Measurements from ENCODE around the gene MFN2. TPM values are rescaled to one million over a fixed set of nuclear protein-coding genes. Genes with fewer than 3 reads are reported as not detected.

The MFN2 gene
- total and polyA plus RNA-seq, 2 of the 8 experiments (the other 6 are each of a cell fraction or from before 2014, with no cell fraction given): 34.0 to 62.5 TPM

DNA sequence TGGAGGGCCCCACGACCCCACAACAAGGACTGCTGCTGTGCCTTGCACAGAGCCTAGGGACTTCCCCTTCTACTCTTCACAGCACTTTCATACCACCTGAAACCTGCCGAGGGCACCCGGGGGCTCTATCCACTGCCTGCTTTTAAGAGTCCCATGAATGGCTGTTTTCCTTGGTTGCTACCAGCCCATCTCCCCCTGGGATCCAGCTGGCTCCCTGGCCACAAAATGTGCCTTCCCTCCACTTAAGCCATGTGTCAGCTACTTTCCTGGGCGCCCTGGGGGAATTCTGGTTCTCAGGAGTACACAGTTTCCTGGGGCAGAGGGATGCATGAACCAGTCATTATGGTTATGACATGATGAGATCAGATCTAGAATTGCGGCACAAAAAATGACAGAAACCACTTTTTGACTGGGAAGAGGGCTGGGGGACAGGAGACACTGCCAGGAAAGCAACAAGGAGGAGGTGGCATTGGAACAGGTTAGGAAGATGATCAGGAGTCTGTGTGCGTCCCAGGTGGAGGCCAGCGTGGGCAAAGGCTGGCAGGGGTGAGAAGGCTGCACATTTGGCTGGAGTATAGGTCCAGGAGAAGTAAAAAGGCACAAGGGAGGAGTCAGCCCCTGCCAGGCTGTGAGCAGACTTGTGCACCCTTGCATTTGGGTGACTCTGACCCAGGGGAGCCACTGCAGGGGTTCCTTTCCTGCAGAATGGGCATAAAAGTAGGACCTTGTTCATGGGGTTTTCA lies 79.6 kb downstream of the MFN2 start:
- peaks cover 0 to 21% (median 13%) of the 10 kb centered on the region in 4 experiments; a peak in 6 of 7 replicates for H3K4me1 ChIP-seq (replicated peaks in 1 of 4; ENCODE audit: control insufficient read depth in 3 of 4, insufficient read depth in 4 of 4, low read length in 3 of 4)
- peak overlapping the region; percentile 30 for H4K91ac ChIP-seq (replicated peaks; ENCODE audit: insufficient read length, low read length)
- no peak overlapping the region for H3K23ac ChIP-seq (ENCODE audit: insufficient read length)
- POLR2A ChIA-PET (ENCODE audit: partially characterized antibody): interaction anchor here (1.1 to 2.0 kb wide), 2 partner anchors 8 to 17 kb away, joined by 3 to 5 read pairs; no protein-coding TSS in a partner anchor
- no peak overlapping the region for H3K14ac ChIP-seq (ENCODE audit: insufficient read length)
- no peaks in the 10 kb centered on the region for H3K36me3 ChIP-seq (ENCODE audit: control insufficient read depth in 2 of 4, insufficient read depth in 4 of 4, low read length in 3 of 4)
- H2AFZ ChIP-seq (ENCODE audit: low read length): no peak overlapping the region
- WGBS, 2 experiments (ENCODE audit: extremely low coverage in 1 of 2, insufficient coverage in 1 of 2, insufficient read length in 1 of 2, insufficient replicate concordance in 2 of 2, low coverage in 1 of 2, low lambda C conversion rate in 2 of 2, missing lambda C conversion rate in 1 of 2): 79% methylated on average over 7 of the region's 7 CpGs; no CpG with 5 or more reads in 1 of the 2 experiments
- H3K79me2 ChIP-seq (ENCODE audit: control insufficient read depth in 1 of 2, insufficient read depth in 2 of 2, low read length in 2 of 2): peaks cover 0 to 14% of the 10 kb centered on the region in 2 experiments; a peak in 2 of 4 replicates
- no peak overlapping the region; the same call in 1 of the 2 replicates for H4K8ac ChIP-seq (ENCODE audit: extremely low read depth, insufficient read depth, low read length)
- H2AK5ac ChIP-seq (ENCODE audit: low read depth, low read length): no peak overlapping the region
- H4K20me1 ChIP-seq (replicated peaks in 1 of 2; ENCODE audit: control insufficient read depth in 1 of 2, insufficient read depth in 2 of 2, low read length in 2 of 2): no peaks in the 10 kb centered on the region
- H2BK15ac ChIP-seq (ENCODE audit: low read length): peak overlapping the region; percentile 18; the same call in 1 of the 2 replicates
- H3K4ac ChIP-seq (replicated peaks; ENCODE audit: insufficient read length, low read depth, low read length): no peak overlapping the region
- DNase-seq (ENCODE audit: low read depth in 1 of 2, low spot score in 2 of 2) (no peak), FAIRE-seq (no peak)
- H3K27me3 ChIP-seq (replicated peaks in 1 of 4; ENCODE audit: control insufficient read depth in 3 of 4, extremely low read depth in 1 of 4, insufficient read depth in 3 of 4, low read length in 3 of 4): peaks cover 0 to 21% (median 12%) of the 10 kb centered on the region in 4 experiments; a peak in 6 of 7 replicates
- CTCF ChIA-PET (ENCODE audit: partially characterized antibody): interaction anchor here (0.8 kb wide), 1 partner anchor 64 kb away, joined by 3 read pairs; no protein-coding TSS in a partner anchor
- no peak overlapping the region for H2BK5ac ChIP-seq (ENCODE audit: low read depth, low read length)
- no peak overlapping the region for H4K5ac ChIP-seq (ENCODE audit: insufficient read length, low read depth, low read length)
- H3K56ac ChIP-seq (replicated peaks; ENCODE audit: insufficient read length, low read depth, low read length): no peak overlapping the region
- no peak overlapping the region for H3K18ac ChIP-seq (ENCODE audit: extremely low read depth, low read length)
- no peaks in the 10 kb centered on the region; the same call in 1 of the 2 replicates for H3K79me1 ChIP-seq (ENCODE audit: low read depth, low read length)
- no peak overlapping the region for H3K4me2 ChIP-seq (ENCODE audit: insufficient read depth in 1 of 2, low read depth in 2 of 2, low read length in 2 of 2)
- H3K9me3 ChIP-seq (ENCODE audit: insufficient read depth in 2 of 2, low read depth in 1 of 2, low read length in 1 of 2): no peaks in the 10 kb centered on the region
- peaks cover 15% of the 10 kb centered on the region for H3K23me2 ChIP-seq (ENCODE audit: low read depth, low read length)
- no peak overlapping the region for H3K9ac ChIP-seq (replicated peaks in 1 of 4; ENCODE audit: extremely low read depth in 1 of 4, low read depth in 3 of 4, low read length in 3 of 4)
- H2BK12ac ChIP-seq (ENCODE audit: low read depth, low read length): 0 out of 2 replicates have a peak overlapping the region, but pooled peaks have one; percentile 23
- H2BK20ac ChIP-seq (ENCODE audit: low read length): no peak overlapping the region
- H3K4me3 ChIP-seq (ENCODE audit: extremely low read depth in 1 of 4, insufficient read depth in 2 of 4, low read depth in 3 of 4, low read length in 4 of 4): no peak overlapping the region
- H2BK120ac ChIP-seq (replicated peaks; ENCODE audit: low read depth, low read length): no peak overlapping the region
- H3K27ac ChIP-seq (ENCODE audit: low read depth, low read length): no peak overlapping the region
- TF ChIP-seq PHF8 (conservative IDR thresholded peaks at IDR 0.05; ENCODE audit: low read depth, low read length) (no peak), EGR1 (IDR thresholded peaks at IDR 0.05; ENCODE audit: borderline replicate concordance, low read depth, low read length) (no peak), BCL11A (IDR thresholded peaks at IDR 0.05; ENCODE audit: low read depth in 2 of 2, low read length in 2 of 2) (no peak), BACH1 (IDR thresholded peaks at IDR 0.05; ENCODE audit: low read length) (no peak), E2F6 (IDR thresholded peaks at IDR 0.05) (no peak), USF2 (IDR thresholded peaks at IDR 0.05; ENCODE audit: low read length) (no peak), TAF7 (optimal IDR thresholded peaks at IDR 0.05; ENCODE audit: borderline replicate concordance, low read depth, low read length) (no peak), RBBP5 (IDR thresholded peaks at IDR 0.05; ENCODE audit: borderline replicate concordance, low read depth, low read length) (no peak)
- TF ChIP-seq, protein P1, sequence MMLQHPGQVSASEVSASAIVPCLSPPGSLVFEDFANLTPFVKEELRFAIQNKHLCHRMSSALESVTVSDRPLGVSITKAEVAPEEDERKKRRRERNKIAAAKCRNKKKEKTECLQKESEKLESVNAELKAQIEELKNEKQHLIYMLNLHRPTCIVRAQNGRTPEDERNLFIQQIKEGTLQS (IDR thresholded peaks at IDR 0.05; ENCODE audit: insufficient read depth, low read depth, low read length): no peak

All from H1 (cell line).